DOHH2 (cell line): ENCODE results near the gene LRRC56.

ENCODE experiments used
- H3F3A ChIP-seq: fragments of 200-600 bp; sonication (generic), shearing (Covaris generic); 2 replicates; pipeline ENCODE4 v1.6.0; 2016; ENCODE audit warnings: antibody characterized with exemption, mild to moderate bottlenecking; ENCODE audit not compliant: control insufficient read depth, insufficient read depth
- H3K27ac ChIP-seq: fragments of 200-600 bp; sonication (generic); 2 replicates; pipeline ENCODE4 v1.5.1; 2014; ENCODE audit warnings: low read depth, mild to moderate bottlenecking, low read length, moderate library complexity
- H3K27me3 ChIP-seq: fragments of 200-600 bp; sonication (generic); 2 replicates; pipeline ENCODE4 v1.6.1; 2014; ENCODE audit warnings: mild to moderate bottlenecking, low read length, mixed read lengths; ENCODE audit not compliant: control insufficient read depth
- H3K36me3 ChIP-seq: fragments of 200-600 bp; sonication (generic); 2 replicates; pipeline ENCODE4 v1.6.1; 2014; ENCODE audit warnings: mild to moderate bottlenecking, low read length, moderate library complexity, mixed read lengths; ENCODE audit not compliant: control insufficient read depth
- H3K4me1 ChIP-seq: fragments of 200-600 bp; sonication (generic); 2 replicates; pipeline ENCODE4 v1.6.1; 2014; ENCODE audit warnings: mild to moderate bottlenecking, low read length, mixed read lengths; ENCODE audit not compliant: control insufficient read depth
- H3K4me2 ChIP-seq: fragments of 200-600 bp; sonication (generic); 2 replicates; pipeline ENCODE4 v1.6.0; 2014; ENCODE audit warnings: mild to moderate bottlenecking, low read length, moderate library complexity
- H3K4me3 ChIP-seq: fragments of 200-600 bp; sonication (generic); 2 replicates; pipeline ENCODE4 v1.5.1; 2014; ENCODE audit warnings: mild to moderate bottlenecking, low read length, mixed read lengths
- H3K79me2 ChIP-seq: fragments of 200-600 bp; sonication (generic); 2 replicates; pipeline ENCODE4 v1.6.1; 2014; ENCODE audit warnings: mild to moderate bottlenecking, low read length, mixed read lengths; ENCODE audit not compliant: control insufficient read depth
- H3K9me2 ChIP-seq: fragments of 200-600 bp; sonication (generic); replicated peaks from 2 replicates; pipeline ENCODE4 v1.6.1; 2014; ENCODE audit warnings: mild to moderate bottlenecking, low read length, mixed read lengths; ENCODE audit not compliant: control insufficient read depth
- H3K9me3 ChIP-seq: fragments of 200-600 bp; sonication (generic); 2 replicates; pipeline ENCODE4 v1.6.1; 2014; ENCODE audit warnings: antibody characterized with exemption, low read length, mixed read lengths; ENCODE audit not compliant: control insufficient read depth, insufficient read depth
- H4K20me1 ChIP-seq: fragments of 200-600 bp; sonication (generic); 2 replicates; pipeline ENCODE4 v1.6.0; 2014; ENCODE audit warnings: low read depth, mild to moderate bottlenecking, antibody characterized with exemption, low read length, moderate library complexity; ENCODE audit not compliant: control insufficient read depth, insufficient read depth
- EZH2phosphoT487 ChIP-seq: fragments of 200-600 bp; sonication (generic); IDR thresholded peaks from 2 replicates; pipeline ENCODE4 v1.6.1; 2017; ENCODE audit warnings: borderline replicate concordance, mild to moderate bottlenecking, antibody characterized with exemption, low read length, moderate library complexity, mixed read lengths
- TF ChIP-seq, protein P1 (sequence below): fragments of 200-600 bp; sonication (generic); IDR thresholded peaks from one replicate; pipeline ENCODE4 v1.5.1; 2014; ENCODE audit warnings: antibody characterized with exemption, mild to moderate bottlenecking, low read depth, low read length; ENCODE audit not compliant: poor library complexity, severe bottlenecking

LRRC56 gene

DNA sequence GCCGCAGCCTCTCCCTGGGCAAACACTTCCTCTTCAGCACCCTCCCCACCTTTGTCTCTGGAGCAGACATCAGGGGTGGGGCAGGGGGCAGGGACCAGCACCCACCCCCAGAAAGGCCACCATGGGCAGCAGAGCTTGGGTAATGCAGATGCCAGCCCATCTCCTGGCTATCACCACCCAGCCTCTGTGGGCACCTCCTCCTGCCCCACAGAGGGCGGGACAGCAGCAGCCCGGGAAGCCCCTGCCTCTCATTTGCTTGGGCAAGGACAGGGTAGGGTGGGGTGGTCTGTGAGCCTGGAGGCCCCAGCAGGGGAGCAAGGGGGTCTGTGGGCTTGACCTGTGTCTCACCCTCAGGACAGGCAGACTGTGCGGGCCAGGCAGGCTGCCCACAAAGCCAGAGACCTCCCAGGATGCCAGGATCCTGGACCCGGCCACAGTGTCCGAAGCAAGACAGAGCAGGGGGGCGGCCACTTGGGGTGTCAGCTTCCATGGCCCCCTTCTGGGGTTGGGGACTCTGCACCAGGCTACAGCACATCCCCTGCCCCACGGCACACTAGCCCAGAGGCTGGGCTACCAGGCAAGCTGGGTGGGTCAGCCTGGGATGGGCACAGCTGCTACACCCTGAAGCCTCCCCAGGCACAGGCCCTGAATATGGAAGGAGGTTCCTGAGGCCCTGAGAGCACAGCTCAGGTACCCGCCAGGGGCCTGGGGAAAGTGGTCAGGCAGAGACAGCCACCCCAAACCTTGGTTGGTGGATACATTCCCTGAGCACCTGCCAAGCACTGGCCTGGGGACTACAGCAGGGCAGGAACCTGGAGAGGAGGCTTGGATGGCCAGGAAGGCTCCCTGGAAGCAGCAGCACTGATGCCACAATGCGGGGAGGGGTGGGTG lies 34.8 kb upstream of the LRRC56 start:
- H3F3A ChIP-seq = peaks cover 3% of the 10 kb centered on the region; the same call in 1 of the 2 replicates
- H3K36me3 ChIP-seq = peaks cover 49% of the 10 kb centered on the region
- H3K27ac ChIP-seq = no peak overlapping the region
- H4K20me1 ChIP-seq = no peaks in the 10 kb centered on the region
- peaks cover 43% of the 10 kb centered on the region for H3K79me2 ChIP-seq
- no peaks in the 10 kb centered on the region for H3K9me2 ChIP-seq
- H3K4me2 ChIP-seq = no peak overlapping the region
- H3K4me1 ChIP-seq = peaks cover 25% of the 10 kb centered on the region
- H3K27me3 ChIP-seq = no peaks in the 10 kb centered on the region
- H3K4me3 ChIP-seq = no peak overlapping the region
- H3K9me3 ChIP-seq = no peaks in the 10 kb centered on the region
- no peak for TF ChIP-seq EZH2phosphoT487
- TF ChIP-seq, protein P1, sequence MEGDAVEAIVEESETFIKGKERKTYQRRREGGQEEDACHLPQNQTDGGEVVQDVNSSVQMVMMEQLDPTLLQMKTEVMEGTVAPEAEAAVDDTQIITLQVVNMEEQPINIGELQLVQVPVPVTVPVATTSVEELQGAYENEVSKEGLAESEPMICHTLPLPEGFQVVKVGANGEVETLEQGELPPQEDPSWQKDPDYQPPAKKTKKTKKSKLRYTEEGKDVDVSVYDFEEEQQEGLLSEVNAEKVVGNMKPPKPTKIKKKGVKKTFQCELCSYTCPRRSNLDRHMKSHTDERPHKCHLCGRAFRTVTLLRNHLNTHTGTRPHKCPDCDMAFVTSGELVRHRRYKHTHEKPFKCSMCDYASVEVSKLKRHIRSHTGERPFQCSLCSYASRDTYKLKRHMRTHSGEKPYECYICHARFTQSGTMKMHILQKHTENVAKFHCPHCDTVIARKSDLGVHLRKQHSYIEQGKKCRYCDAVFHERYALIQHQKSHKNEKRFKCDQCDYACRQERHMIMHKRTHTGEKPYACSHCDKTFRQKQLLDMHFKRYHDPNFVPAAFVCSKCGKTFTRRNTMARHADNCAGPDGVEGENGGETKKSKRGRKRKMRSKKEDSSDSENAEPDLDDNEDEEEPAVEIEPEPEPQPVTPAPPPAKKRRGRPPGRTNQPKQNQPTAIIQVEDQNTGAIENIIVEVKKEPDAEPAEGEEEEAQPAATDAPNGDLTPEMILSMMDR = no peak

GRCh38 chr11:503179-503981 lies 33.9 kb upstream of the LRRC56 start:
- Histone ChIP-seq H3K4me2 (peak overlapping the region; percentile 83), H3K27ac (no peak overlapping the region), H3K36me3 (peaks cover 41% of the 10 kb centered on the region), H3K4me1 (peaks cover 31% of the 10 kb centered on the region), H3K9me3 (no peaks in the 10 kb centered on the region), H3K27me3 (no peaks in the 10 kb centered on the region), H3K9me2 (no peaks in the 10 kb centered on the region), H4K20me1 (no peaks in the 10 kb centered on the region), H3K4me3 (peak overlapping the region; percentile 97; the same call in 1 of the 2 replicates), H3F3A (peaks cover 3% of the 10 kb centered on the region; the same call in 1 of the 2 replicates), H3K79me2 (peaks cover 46% of the 10 kb centered on the region)
- TF ChIP-seq, protein P1 = no peak
- TF ChIP-seq EZH2phosphoT487 = no peak

GRCh38 chr11:504053-504993 lies 33.0 kb upstream of the LRRC56 start:
- Histone ChIP-seq H3K4me1 (peaks cover 31% of the 10 kb centered on the region), H3K79me2 (peaks cover 46% of the 10 kb centered on the region), H3F3A (peaks cover 3% of the 10 kb centered on the region; the same call in 1 of the 2 replicates), H3K4me2 (peak overlapping the region; percentile 83), H3K27me3 (no peaks in the 10 kb centered on the region), H3K27ac (no peak overlapping the region), H3K9me2 (no peaks in the 10 kb centered on the region), H3K36me3 (peaks cover 32% of the 10 kb centered on the region), H3K4me3 (peak overlapping the region; percentile 97), H3K9me3 (no peaks in the 10 kb centered on the region), H4K20me1 (no peaks in the 10 kb centered on the region)
- TF ChIP-seq, protein P1 = no peak
- no peak for TF ChIP-seq EZH2phosphoT487
